LNCaP clone FGC (cell line): ENCODE results near the gene COQ8A.

Source experiments
- DNase-seq: peaks from one replicate; pipeline ENCODE4 v3.0.0-alpha.2; 2011; ENCODE audit warnings: low read depth
- H3K4me3 ChIP-seq: 2 replicates; pipeline ENCODE4 v1.5.1; 2011; ENCODE audit warnings: mild to moderate bottlenecking, low read depth, low read length, control low read depth
- TF ChIP-seq, protein P1 (sequence below): IDR thresholded peaks from 2 replicates; pipeline ENCODE4 v1.5.1; 2012; ENCODE audit warnings: mild to moderate bottlenecking; ENCODE audit not compliant: control insufficient read depth, insufficient read depth; ENCODE audit errors: extremely low read depth

Gene COQ8A

DNA sequence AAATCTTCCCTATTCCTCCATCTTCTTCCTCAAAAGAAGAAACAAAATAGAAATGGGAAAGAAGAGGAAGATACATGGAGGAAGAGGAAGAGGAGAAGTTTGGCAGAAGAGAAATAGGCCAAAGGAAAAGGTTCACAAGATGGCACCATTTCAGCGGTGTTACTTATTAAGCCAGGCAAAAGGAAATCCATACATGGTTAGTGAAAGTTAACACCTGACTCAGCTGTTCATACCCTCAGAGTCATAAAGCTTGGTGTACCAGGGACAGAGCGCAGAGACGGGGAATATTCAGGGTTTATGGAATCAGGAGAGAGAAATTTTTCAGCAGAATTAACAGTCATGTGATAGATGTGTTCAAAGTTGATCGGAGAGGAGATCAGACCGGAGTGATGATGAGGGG, 70.6 kb downstream of the COQ8A start:
- no peak overlapping the region for H3K4me3 ChIP-seq
- no peak for DNase-seq
- TF ChIP-seq, protein P1, sequence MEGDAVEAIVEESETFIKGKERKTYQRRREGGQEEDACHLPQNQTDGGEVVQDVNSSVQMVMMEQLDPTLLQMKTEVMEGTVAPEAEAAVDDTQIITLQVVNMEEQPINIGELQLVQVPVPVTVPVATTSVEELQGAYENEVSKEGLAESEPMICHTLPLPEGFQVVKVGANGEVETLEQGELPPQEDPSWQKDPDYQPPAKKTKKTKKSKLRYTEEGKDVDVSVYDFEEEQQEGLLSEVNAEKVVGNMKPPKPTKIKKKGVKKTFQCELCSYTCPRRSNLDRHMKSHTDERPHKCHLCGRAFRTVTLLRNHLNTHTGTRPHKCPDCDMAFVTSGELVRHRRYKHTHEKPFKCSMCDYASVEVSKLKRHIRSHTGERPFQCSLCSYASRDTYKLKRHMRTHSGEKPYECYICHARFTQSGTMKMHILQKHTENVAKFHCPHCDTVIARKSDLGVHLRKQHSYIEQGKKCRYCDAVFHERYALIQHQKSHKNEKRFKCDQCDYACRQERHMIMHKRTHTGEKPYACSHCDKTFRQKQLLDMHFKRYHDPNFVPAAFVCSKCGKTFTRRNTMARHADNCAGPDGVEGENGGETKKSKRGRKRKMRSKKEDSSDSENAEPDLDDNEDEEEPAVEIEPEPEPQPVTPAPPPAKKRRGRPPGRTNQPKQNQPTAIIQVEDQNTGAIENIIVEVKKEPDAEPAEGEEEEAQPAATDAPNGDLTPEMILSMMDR: no peak

DNA sequence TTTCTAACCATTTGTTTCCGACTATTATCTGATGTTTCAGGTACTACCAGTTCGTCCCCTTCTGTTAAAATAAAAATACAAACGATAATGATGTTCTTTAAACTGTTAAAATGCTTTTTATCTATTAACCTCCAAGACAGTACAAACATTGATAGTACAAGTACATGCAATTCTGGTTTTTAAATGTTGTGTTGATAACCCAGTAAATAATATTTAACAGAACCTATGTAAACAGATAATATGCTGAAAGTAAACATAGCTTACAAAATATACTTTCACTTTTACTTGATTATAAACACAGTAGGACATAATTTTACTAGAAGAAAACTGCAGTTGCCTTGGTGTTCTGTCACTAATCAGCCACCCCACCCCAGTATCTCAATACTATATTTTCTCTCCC, 76.9 kb downstream of the COQ8A start:
- DNase-seq: peak; percentile 81
- H3K4me3 ChIP-seq: peak overlapping the region; percentile 36
- TF ChIP-seq, protein P1: no peak

DNA sequence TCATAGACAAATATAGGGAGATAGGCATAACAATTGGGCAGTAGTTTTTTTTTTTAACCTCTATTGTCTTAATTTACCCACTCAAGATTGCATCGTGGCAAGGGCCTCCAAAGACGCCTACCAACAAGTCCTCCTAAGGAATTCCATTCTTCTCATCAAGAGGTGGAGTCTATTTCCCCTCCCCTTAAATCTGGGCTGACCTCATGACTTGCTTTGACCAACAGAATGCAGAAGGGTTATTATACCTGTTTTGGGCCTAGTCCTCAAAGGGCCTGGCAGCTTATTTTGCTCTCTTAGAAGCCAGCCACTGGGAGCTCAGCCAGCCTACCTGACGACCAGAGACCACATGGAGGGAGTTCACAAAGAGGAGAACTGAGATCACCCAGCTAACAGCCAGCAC, 92.3 kb downstream of the COQ8A start:
- no peak for DNase-seq
- H3K4me3 ChIP-seq: no peak overlapping the region
- TF ChIP-seq, protein P1: no peak

GRCh38 chr1:227033880-227034279, 93.8 kb downstream of the COQ8A start:
- TF ChIP-seq, protein P1: no peak
- no peak for DNase-seq
- H3K4me3 ChIP-seq: no peak overlapping the region

DNA sequence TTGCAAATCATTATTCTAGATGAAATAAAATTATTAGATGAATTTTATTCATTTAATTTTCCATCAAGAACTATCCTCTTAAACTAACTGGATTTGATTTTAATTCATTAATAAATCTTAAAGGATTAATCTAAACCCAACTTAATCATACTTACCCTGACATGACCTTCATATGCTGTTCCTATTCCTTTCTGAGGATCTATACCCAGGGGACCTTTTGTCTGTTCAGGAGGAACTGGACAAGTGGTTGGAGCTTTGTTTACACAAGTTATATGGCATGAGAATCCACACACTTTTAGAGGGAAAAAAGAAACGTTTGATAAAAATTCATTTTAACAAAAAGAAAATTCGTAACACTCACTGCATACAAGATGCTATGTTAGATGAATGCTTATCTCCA, 95.2 kb downstream of the COQ8A start:
- TF ChIP-seq, protein P1: no peak
- H3K4me3 ChIP-seq: no peak overlapping the region
- DNase-seq: no peak

DNA sequence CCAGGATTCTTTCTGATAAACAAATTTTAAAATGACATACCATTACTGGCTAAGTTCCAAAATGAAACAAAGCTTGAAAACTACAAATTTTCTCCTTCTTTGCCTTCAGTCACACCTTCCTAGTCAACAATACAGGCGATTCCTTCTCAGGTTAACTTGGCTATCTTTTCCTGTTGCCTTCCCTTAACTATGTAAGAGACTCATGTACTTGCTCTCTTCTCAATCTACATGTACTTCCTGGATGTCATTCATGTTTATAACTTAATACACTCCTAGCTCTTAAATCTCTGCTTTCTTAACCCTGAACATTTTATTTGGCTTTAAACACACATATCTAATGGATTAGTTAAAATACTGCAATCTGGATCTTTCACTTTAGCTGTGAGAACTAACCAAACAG, 97.0 kb downstream of the COQ8A start:
- DNase-seq: no peak
- TF ChIP-seq, protein P1: no peak
- H3K4me3 ChIP-seq: no peak overlapping the region
